SK-N-SH treated with all-trans-retinoic acid at 6 μM for 48 hours (cell line): ENCODE results near the gene DYNLL1.

ENCODE experiments used
- ATAC-seq: fragments of 200-7000 bp; cut with Tn5 transposase; 3 replicates; pipeline ENCODE4 v1.9.1; 2020; ENCODE audit warnings: mild to moderate bottlenecking, moderate library complexity
- ARNTL ChIP-seq: fragments of 450-650 bp; formaldehyde crosslinking; IDR thresholded peaks from 2 replicates; pipeline ENCODE4 v1.5.0; 2020; ENCODE audit warnings: low read depth, mild to moderate bottlenecking, moderate library complexity, borderline replicate concordance
- BACH2 ChIP-seq: fragments of 250-450 bp; sonication (Bioruptor Pico); IDR thresholded peaks from 2 replicates; pipeline ENCODE4 v1.9.0; 2021; ENCODE audit warnings: mild to moderate bottlenecking, borderline replicate concordance
- CSDC2 ChIP-seq: fragments of 250-450 bp; sonication (Bioruptor Pico); IDR thresholded peaks from 2 replicates; pipeline ENCODE4 v1.5.0; 2020; ENCODE audit warnings: mild to moderate bottlenecking, moderate library complexity
- ESRRG ChIP-seq: fragments of 250-450 bp; sonication (Bioruptor Pico); IDR thresholded peaks from 2 replicates; pipeline ENCODE4 v1.6.1; 2021; ENCODE audit warnings: mild to moderate bottlenecking
- GLIS3 ChIP-seq: fragments of 250-450 bp; sonication (Bioruptor Pico); IDR thresholded peaks from 2 replicates; pipeline ENCODE4 v1.5.0; 2020; ENCODE audit warnings: mild to moderate bottlenecking, moderate library complexity
- OSR1 ChIP-seq: fragments of 250-450 bp; sonication (Bioruptor Pico); IDR thresholded peaks from 2 replicates; pipeline ENCODE4 v1.8.0; 2022; ENCODE audit warnings: moderate library complexity, mild to moderate bottlenecking, inconsistent platforms
- PATZ1 ChIP-seq: fragments of 250-450 bp; sonication (Bioruptor Pico); IDR thresholded peaks from 2 replicates; pipeline ENCODE4 v1.8.0; 2020; ENCODE audit warnings: mild to moderate bottlenecking, moderate library complexity, borderline replicate concordance
- PPARA ChIP-seq: fragments of 250-450 bp; sonication (Bioruptor Pico); IDR thresholded peaks from 2 replicates; pipeline ENCODE4 v1.5.0; 2020; ENCODE audit warnings: mild to moderate bottlenecking, borderline replicate concordance
- TCF4 ChIP-seq: fragments of 250-450 bp; sonication (Bioruptor Pico); IDR thresholded peaks from 2 replicates; pipeline ENCODE4 v1.8.0; 2021; ENCODE audit warnings: mild to moderate bottlenecking, moderate library complexity, borderline replicate concordance
- TOX ChIP-seq: fragments of 250-450 bp; sonication (Bioruptor Pico); IDR thresholded peaks from 2 replicates; pipeline ENCODE4 v1.8.0; 2021; ENCODE audit warnings: mild to moderate bottlenecking, moderate library complexity, borderline replicate concordance
- TSHZ2 ChIP-seq: fragments of 250-450 bp; sonication (Bioruptor Pico); IDR thresholded peaks from 2 replicates; pipeline ENCODE4 v1.5.0; 2020; ENCODE audit warnings: mild to moderate bottlenecking, moderate library complexity
- ZC3H10 ChIP-seq: fragments of 250-450 bp; sonication (Bioruptor Pico); IDR thresholded peaks from 2 replicates; pipeline ENCODE4 v1.5.1; 2021; ENCODE audit warnings: mild to moderate bottlenecking, moderate library complexity
- ZFP3 ChIP-seq: fragments of 250-450 bp; sonication (Bioruptor Pico); IDR thresholded peaks from 2 replicates; pipeline ENCODE4 v1.5.0; 2020; ENCODE audit warnings: mild to moderate bottlenecking, moderate library complexity
- ZFP30 ChIP-seq: fragments of 450-650 bp; formaldehyde crosslinking; IDR thresholded peaks from 2 replicates; pipeline ENCODE4 v1.5.0; 2022; ENCODE audit warnings: mild to moderate bottlenecking, moderate library complexity
- ZNF565 ChIP-seq: fragments of 450-650 bp; formaldehyde crosslinking; conservative IDR thresholded peaks from 2 replicates; pipeline ENCODE4 v1.5.0; 2020; ENCODE audit warnings: low read depth, mild to moderate bottlenecking, moderate library complexity
- ZNF70 ChIP-seq: fragments of 450-650 bp; formaldehyde crosslinking; IDR thresholded peaks from 2 replicates; pipeline ENCODE4 v1.5.0; 2020; ENCODE audit warnings: mild to moderate bottlenecking, moderate library complexity
- ZNF8 ChIP-seq: fragments of 450-650 bp; formaldehyde crosslinking; IDR thresholded peaks from 2 replicates; pipeline ENCODE4 v1.5.0; 2020; ENCODE audit warnings: mild to moderate bottlenecking, moderate library complexity
- TF ChIP-seq, protein P1 (sequence below): fragments of 250-450 bp; sonication (Bioruptor Pico); IDR thresholded peaks from 2 replicates; pipeline ENCODE4 v1.5.1; 2020; ENCODE audit warnings: low read depth, mild to moderate bottlenecking, moderate library complexity
- TF ChIP-seq, protein P2 (sequence below): fragments of 250-450 bp; sonication (Bioruptor Pico); IDR thresholded peaks from 2 replicates; pipeline ENCODE4 v1.5.1; 2021; ENCODE audit warnings: mild to moderate bottlenecking, moderate library complexity

The DYNLL1 gene

DNA sequence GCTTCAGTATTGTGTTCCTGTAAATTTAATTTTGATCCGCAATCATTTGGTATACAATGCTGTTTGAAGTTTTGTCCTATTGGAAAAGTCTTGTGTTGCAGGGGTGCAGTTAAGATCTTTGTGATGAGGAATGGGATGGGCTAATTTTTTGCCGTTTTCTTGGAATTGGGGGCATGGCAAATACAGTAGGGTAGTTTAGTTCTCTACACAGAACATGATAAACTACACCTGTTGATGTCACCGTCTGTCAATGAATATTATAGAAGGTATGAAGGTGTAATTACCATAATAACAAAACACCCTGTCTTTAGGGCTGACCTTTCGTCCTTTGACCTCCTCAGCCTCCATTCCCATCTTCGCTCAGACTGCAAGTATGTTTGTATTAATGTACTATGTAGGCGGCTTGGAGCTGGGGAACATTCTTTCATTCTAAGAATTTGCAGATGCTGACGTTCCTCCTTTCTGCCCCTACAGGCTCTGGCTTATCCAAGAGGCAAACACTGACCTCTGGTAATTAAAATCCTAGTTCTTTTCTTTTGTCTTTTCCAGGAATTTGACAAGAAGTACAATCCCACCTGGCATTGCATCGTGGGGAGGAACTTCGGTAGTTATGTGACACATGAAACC, 1.7 kb downstream of the DYNLL1 start:
- ATAC-seq = no peak
- TF ChIP-seq OSR1 (CRISPR knock-in tag) (no peak), ZFP3 (no peak), PATZ1 (CRISPR knock-in tag) (no peak), GLIS3 (CRISPR knock-in tag) (no peak), ESRRG (CRISPR knock-in tag) (no peak), ARNTL (CRISPR knock-in tag) (no peak), ZNF8 (CRISPR knock-in tag) (no peak), TOX (no peak), ZC3H10 (no peak), CSDC2 (no peak), PPARA (CRISPR knock-in tag) (no peak), ZFP30 (CRISPR knock-in tag) (no peak), ZNF565 (CRISPR knock-in tag) (no peak)
- TF ChIP-seq, protein P1, sequence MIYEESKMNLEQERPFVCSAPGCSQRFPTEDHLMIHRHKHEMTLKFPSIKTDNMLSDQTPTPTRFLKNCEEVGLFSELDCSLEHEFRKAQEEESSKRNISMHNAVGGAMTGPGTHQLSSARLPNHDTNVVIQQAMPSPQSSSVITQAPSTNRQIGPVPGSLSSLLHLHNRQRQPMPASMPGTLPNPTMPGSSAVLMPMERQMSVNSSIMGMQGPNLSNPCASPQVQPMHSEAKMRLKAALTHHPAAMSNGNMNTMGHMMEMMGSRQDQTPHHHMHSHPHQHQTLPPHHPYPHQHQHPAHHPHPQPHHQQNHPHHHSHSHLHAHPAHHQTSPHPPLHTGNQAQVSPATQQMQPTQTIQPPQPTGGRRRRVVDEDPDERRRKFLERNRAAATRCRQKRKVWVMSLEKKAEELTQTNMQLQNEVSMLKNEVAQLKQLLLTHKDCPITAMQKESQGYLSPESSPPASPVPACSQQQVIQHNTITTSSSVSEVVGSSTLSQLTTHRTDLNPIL (CRISPR knock-in tag) = no peak
- TF ChIP-seq, protein P2, sequence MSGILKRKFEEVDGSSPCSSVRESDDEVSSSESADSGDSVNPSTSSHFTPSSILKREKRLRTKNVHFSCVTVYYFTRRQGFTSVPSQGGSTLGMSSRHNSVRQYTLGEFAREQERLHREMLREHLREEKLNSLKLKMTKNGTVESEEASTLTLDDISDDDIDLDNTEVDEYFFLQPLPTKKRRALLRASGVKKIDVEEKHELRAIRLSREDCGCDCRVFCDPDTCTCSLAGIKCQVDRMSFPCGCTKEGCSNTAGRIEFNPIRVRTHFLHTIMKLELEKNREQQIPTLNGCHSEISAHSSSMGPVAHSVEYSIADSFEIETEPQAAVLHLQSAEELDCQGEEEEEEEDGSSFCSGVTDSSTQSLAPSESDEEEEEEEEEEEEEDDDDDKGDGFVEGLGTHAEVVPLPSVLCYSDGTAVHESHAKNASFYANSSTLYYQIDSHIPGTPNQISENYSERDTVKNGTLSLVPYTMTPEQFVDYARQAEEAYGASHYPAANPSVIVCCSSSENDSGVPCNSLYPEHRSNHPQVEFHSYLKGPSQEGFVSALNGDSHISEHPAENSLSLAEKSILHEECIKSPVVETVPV (CRISPR knock-in tag) = no peak

DNA sequence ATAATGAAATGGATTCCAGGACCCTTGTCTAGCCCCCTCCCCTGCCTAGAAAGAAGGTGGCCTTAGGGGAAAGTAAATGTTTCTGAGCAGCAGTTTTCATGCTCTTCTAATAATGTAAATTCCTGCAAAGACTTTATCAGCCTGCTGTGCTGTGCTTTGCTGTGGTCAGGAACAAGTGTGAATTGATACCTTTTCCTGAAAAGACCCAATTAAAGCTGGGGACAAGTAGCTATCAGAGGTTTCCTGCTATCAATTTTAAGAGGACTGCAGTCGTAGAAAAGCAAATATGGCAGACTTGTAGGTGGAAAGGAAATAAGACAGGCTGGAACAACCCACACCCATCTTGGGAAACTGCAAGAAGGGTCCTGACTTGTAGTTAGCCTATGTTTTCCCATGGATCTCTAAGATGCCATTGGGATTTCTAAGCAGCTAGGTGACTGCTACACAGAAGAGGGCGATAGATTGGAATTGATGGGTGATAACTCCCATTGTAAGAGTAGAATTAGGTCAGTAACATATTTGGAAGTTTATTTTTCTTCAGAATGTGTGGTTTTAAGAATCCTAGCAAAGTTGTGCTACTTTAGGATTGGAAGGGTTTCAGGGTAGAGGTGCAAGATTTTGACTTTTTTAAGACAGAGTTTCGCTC, 3.1 kb downstream of the DYNLL1 start:
- no peak for ATAC-seq
- TF ChIP-seq TOX (no peak), ZNF565 (CRISPR knock-in tag) (no peak), TSHZ2 (no peak), PATZ1 (CRISPR knock-in tag) (no peak), BACH2 (CRISPR knock-in tag) (no peak), PPARA (CRISPR knock-in tag) (no peak), ZNF70 (CRISPR knock-in tag) (no peak), ESRRG (CRISPR knock-in tag) (no peak), GLIS3 (CRISPR knock-in tag) (no peak), ZNF8 (CRISPR knock-in tag) (no peak), CSDC2 (no peak), ARNTL (CRISPR knock-in tag) (no peak), TCF4 (CRISPR knock-in tag) (no peak)
- TF ChIP-seq, protein P1 (CRISPR knock-in tag) = no peak
